Measurements from ENCODE around the gene SERPINH1. TPM values are rescaled to one million over a fixed set of nuclear protein-coding genes. Genes with fewer than 3 reads are reported as not detected.

Gene SERPINH1
- total and polyA plus RNA-seq, 2 of the 13 experiments (the other 11 are each of a cell fraction or from before 2014, with no cell fraction given): 83.6 to 83.8 TPM

- TF ChIP-seq HIC2 (CRISPR knock-in tag; IDR thresholded peaks at IDR 0.05; ENCODE audit: low read depth) (no peak), POLR2AphosphoS5 (IDR thresholded peaks at IDR 0.05; ENCODE audit: low read depth, low read length) (peak; percentile 39), HNRNPUL1 (IDR thresholded peaks at IDR 0.05; ENCODE audit: low read depth, low read length) (no peak), HOMEZ (CRISPR knock-in tag; IDR thresholded peaks at IDR 0.05; ENCODE audit: low read depth) (no peak), E2F1 (CRISPR knock-in tag; IDR thresholded peaks at IDR 0.05) (no peak), TFDP2 (CRISPR knock-in tag; IDR thresholded peaks at IDR 0.05) (0 out of 2 replicates have a peak, but pooled peaks have one; percentile 11), ZNF75D (CRISPR knock-in tag; IDR thresholded peaks at IDR 0.05; ENCODE audit: borderline replicate concordance) (no peak), EEA1 (CRISPR knock-in tag; IDR thresholded peaks at IDR 0.05; ENCODE audit: borderline replicate concordance) (0 out of 2 replicates have a peak, but pooled peaks have one; percentile 24), ARID4A (CRISPR knock-in tag; IDR thresholded peaks at IDR 0.05; ENCODE audit: borderline replicate concordance) (0 out of 2 replicates have a peak, but pooled peaks have one; percentile 19), GLI4 (CRISPR knock-in tag; IDR thresholded peaks at IDR 0.05; ENCODE audit: borderline replicate concordance) (no peak), RFX5 (IDR thresholded peaks at IDR 0.05; ENCODE audit: low read depth, low read length) (no peak), KMT2A (CRISPR knock-in tag; IDR thresholded peaks at IDR 0.05) (peak; percentile 4; the same call in 1 of the 2 replicates), ZBTB26 (CRISPR knock-in tag; IDR thresholded peaks at IDR 0.05; ENCODE audit: borderline replicate concordance) (peak; percentile 12; the same call in 1 of the 2 replicates), ZNF546 (CRISPR knock-in tag; conservative IDR thresholded peaks at IDR 0.05) (no peak)
Measured at GRCh38 chr11:75562836-75563484, 907 bp downstream of the SERPINH1 start (continued).

Measured in HepG2 (cell line).